ENCODE data around the gene PAQR9.
A peak's percentile ranks its signal among the peaks of the same experiment; 100 is the strongest.

Gene PAQR9

GRCh38 chr3:142962520-142963233 is 797 bp downstream of the PAQR9 start:
- DNase-seq (ENCODE audit: low read depth) = no peak
- no peak overlapping the region for H3K4me3 ChIP-seq (replicated peaks; ENCODE audit: low read depth, low read length)
- TF ChIP-seq, protein P1, sequence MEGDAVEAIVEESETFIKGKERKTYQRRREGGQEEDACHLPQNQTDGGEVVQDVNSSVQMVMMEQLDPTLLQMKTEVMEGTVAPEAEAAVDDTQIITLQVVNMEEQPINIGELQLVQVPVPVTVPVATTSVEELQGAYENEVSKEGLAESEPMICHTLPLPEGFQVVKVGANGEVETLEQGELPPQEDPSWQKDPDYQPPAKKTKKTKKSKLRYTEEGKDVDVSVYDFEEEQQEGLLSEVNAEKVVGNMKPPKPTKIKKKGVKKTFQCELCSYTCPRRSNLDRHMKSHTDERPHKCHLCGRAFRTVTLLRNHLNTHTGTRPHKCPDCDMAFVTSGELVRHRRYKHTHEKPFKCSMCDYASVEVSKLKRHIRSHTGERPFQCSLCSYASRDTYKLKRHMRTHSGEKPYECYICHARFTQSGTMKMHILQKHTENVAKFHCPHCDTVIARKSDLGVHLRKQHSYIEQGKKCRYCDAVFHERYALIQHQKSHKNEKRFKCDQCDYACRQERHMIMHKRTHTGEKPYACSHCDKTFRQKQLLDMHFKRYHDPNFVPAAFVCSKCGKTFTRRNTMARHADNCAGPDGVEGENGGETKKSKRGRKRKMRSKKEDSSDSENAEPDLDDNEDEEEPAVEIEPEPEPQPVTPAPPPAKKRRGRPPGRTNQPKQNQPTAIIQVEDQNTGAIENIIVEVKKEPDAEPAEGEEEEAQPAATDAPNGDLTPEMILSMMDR (IDR thresholded peaks at IDR 0.05; ENCODE audit: low read length, missing control alignments) = no peak

GRCh38 chr3:142962175-142962519 is 1.3 kb downstream of the PAQR9 start:
- no peak for DNase-seq (ENCODE audit: low read depth)
- TF ChIP-seq, protein P1 (IDR thresholded peaks at IDR 0.05; ENCODE audit: low read length, missing control alignments) = no peak
- no peak overlapping the region for H3K4me3 ChIP-seq (replicated peaks; ENCODE audit: low read depth, low read length)

GRCh38 chr3:142961539-142961938 is 1.9 kb downstream of the PAQR9 start:
- TF ChIP-seq, protein P1 (IDR thresholded peaks at IDR 0.05; ENCODE audit: low read length, missing control alignments) = no peak
- no peak for DNase-seq (ENCODE audit: low read depth)
- no peak overlapping the region for H3K4me3 ChIP-seq (replicated peaks; ENCODE audit: low read depth, low read length)

DNA sequence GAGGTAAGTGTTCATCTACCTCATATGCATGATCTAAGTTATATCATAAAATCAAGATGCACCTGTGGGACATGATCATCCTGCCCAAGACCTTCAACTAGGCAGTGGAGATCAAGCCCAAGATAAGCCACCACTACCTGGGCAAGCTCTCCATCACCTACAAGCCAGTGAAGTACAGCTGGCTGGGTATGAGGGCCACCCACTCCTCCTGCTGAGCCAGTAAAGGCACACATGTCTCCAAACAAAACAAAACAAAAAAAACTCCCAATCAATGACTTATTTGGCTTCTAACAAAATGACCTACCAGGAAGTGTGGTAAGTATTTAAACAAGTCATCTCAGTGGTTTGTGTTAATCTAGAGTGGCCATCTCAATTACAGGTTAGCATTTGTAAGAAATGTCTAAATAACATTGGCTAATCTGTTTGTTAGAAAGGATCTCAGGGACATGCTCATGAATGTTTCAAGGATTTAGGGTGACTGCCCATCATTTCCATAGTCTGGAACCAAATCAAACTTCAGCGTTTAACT is 3.1 kb downstream of the PAQR9 start:
- H3K4me3 ChIP-seq (replicated peaks; ENCODE audit: low read depth, low read length) = no peak overlapping the region
- TF ChIP-seq, protein P1 (IDR thresholded peaks at IDR 0.05; ENCODE audit: low read length, missing control alignments) = no peak
- no peak for DNase-seq (ENCODE audit: low read depth)

DNA sequence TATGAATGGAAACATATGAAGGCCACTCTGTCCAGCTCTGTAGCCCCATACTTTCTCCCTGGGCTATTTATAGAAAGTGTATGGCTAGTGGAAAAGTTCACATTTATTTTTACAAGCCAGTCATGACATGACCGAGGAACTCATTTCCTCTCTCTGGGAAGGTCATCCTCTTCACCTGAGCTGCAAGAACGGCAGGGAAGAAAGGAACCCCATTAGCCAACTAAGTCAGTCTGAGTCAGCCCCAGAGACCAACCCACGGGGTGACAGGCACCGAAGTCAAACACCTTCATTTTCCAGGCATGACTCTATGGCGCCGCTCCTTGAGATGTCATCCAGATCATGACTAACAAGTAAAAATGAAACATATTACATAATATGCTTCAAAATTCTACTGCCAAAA is 4.8 kb downstream of the PAQR9 start:
- DNase-seq (ENCODE audit: low read depth) = peak; percentile 24
- TF ChIP-seq, protein P1 (IDR thresholded peaks at IDR 0.05; ENCODE audit: low read length, missing control alignments) = no peak

DNA sequence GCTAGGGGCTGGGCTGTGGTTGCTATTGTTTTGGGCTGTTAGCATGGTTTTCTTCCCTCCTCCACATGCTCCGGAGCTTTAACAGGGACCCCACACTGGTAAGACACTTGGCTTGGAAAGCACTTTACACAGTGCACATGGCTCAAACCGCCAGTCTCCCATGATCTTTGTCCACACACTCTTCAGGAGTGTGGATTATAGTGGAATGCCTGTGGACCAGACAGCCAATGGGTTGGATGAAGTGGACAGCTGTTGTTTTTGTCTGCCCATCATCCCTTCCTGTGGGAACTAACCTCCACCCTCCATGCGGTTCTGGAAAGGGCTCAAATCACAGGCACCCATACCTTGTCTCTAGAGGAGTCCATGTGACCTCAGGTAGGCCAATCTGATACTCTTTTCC is 10.0 kb downstream of the PAQR9 start:
- no peak for DNase-seq (ENCODE audit: low read depth)
- H3K4me3 ChIP-seq (replicated peaks; ENCODE audit: low read depth, low read length) = no peak overlapping the region
- TF ChIP-seq, protein P1 (IDR thresholded peaks at IDR 0.05; ENCODE audit: low read length, missing control alignments) = no peak

More for the DNA sequence above, 4.8 kb downstream of the PAQR9 start:
- no peak overlapping the region for H3K4me3 ChIP-seq (replicated peaks; ENCODE audit: low read depth, low read length)
